GM21381 (cell line): ENCODE measurements around the gene LYRM9.
"Not testable (repeated sequence)": the region's sequence is repeated elsewhere in the genome, so short reads cannot be mapped to it uniquely, and the experiment has no call there.

Source experiments
- ATAC-seq: cut with Tn5 transposase; IDR thresholded peaks from one replicate; pipeline ENCODE4 v1.9.1; 2021; ENCODE audit warnings: mild to moderate bottlenecking, moderate library complexity; ENCODE audit not compliant: unreplicated experiment

The LYRM9 gene

GRCh38 chr17:27892866-27893769 is at the start of gene LYRM9:
Gene LYRM9, minus strand, starts transcription at chr17:27893365. Its CDS starts 10,671 bp downstream, at chr17:27882694.
- peak; percentile 93 for ATAC-seq

GRCh38 chr17:27940503-27941428 is 47.6 kb upstream of the LYRM9 start:
- no peak for ATAC-seq

GRCh38 chr17:27939474-27940465 is 46.6 kb upstream of the LYRM9 start:
- no peak for ATAC-seq

GRCh38 chr17:27938864-27939263 is 45.7 kb upstream of the LYRM9 start:
- ATAC-seq = no peak

GRCh38 chr17:27938241-27938640 is 45.1 kb upstream of the LYRM9 start:
- ATAC-seq = no peak

GRCh38 chr17:27937025-27937546 is 43.9 kb upstream of the LYRM9 start:
- ATAC-seq = no peak

GRCh38 chr17:27930000-27930399 is 36.8 kb upstream of the LYRM9 start:
- no peak for ATAC-seq

- no peak for ATAC-seq
Measured at GRCh38 chr17:27928587-27928986, 35.4 kb upstream of the LYRM9 start.

GRCh38 chr17:27927781-27928180 is 34.6 kb upstream of the LYRM9 start:
- no peak for ATAC-seq

GRCh38 chr17:27921599-27921998 is 28.4 kb upstream of the LYRM9 start:
- ATAC-seq = no peak

- no peak for ATAC-seq
Measured at GRCh38 chr17:27921077-27921476, 27.9 kb upstream of the LYRM9 start.

GRCh38 chr17:27920569-27920968 is 27.4 kb upstream of the LYRM9 start:
- ATAC-seq = no peak

- ATAC-seq = no peak
Measured at GRCh38 chr17:27919079-27919478, 25.9 kb upstream of the LYRM9 start.

GRCh38 chr17:27918498-27918897 is 25.3 kb upstream of the LYRM9 start:
- no peak for ATAC-seq

GRCh38 chr17:27917000-27917399 is 23.8 kb upstream of the LYRM9 start:
- no peak for ATAC-seq

GRCh38 chr17:27915709-27916108 is 22.5 kb upstream of the LYRM9 start:
- ATAC-seq = no peak

GRCh38 chr17:27914382-27914781 is 21.2 kb upstream of the LYRM9 start:
- no peak for ATAC-seq

- no peak for ATAC-seq
Measured at GRCh38 chr17:27912964-27913363, 19.8 kb upstream of the LYRM9 start.

GRCh38 chr17:27912299-27912698 is 19.1 kb upstream of the LYRM9 start:
- not testable (repeated sequence) for ATAC-seq

- no peak for ATAC-seq
Measured at GRCh38 chr17:27907976-27908558, 14.9 kb upstream of the LYRM9 start.
